Activated T-helper 1 cell treated with anti-CD3 and anti-CD28 coated beads, Interleukin-12 subunit alpha, Interleukin-12 subunit beta, Interleukin-2, Interleukin-4 antibody, amounts not matched to agents 30 ng/mL and 10 ng/mL and 1 ng/mL, durations not matched to agents 14 hours and 24 hours and 36 hours (primary cell): ENCODE measurements around the gene GTPBP3. TPM values are rescaled to one million over a fixed set of nuclear protein-coding genes. Genes with fewer than 3 reads are reported as not detected.
"Not testable (repeated sequence)": the region's sequence is repeated elsewhere in the genome, so short reads cannot be mapped to it uniquely, and the experiment has no call there.

Source experiments
- DNase-seq: peaks from one replicate; pipeline ENCODE4 v3.0.0; 2021; ENCODE audit warnings: low spot score
- H3K27ac Mint-ChIP-seq: one replicate; pipeline ENCODE4 v1.8.0; 2021; ENCODE audit warnings: mild to moderate bottlenecking, mixed read lengths
- H3K27me3 Mint-ChIP-seq: one replicate; pipeline ENCODE4 v1.8.0; 2022; ENCODE audit warnings: mild to moderate bottlenecking, moderate library complexity, mixed read lengths; ENCODE audit not compliant: insufficient read depth
- H3K36me3 Mint-ChIP-seq: one replicate; pipeline ENCODE4 v1.8.0; 2021; ENCODE audit warnings: low read depth, mixed read lengths
- H3K4me1 Mint-ChIP-seq: one replicate; pipeline ENCODE4 v1.8.0; 2021; ENCODE audit warnings: low read depth, mixed read lengths
- H3K4me3 Mint-ChIP-seq: one replicate; pipeline ENCODE4 v1.8.0; 2021; ENCODE audit warnings: mild to moderate bottlenecking, moderate library complexity, mixed read lengths
- H3K9me3 Mint-ChIP-seq: one replicate; pipeline ENCODE4 v1.8.0; 2021; ENCODE audit warnings: mixed read lengths
- intact Hi-C: fragments of 100-400 bp; cut with micrococcal nuclease; formaldehyde crosslinking; loops from one replicate; pipeline ENCODE4 v1.15.1; 2024
- total RNA-seq: library from RNA; stranded (reverse); gene quantifications from 2 replicates; pipeline ENCODE4 v1.2.3, GENCODE V29; 2022

GTPBP3 gene
- 64.2 and 72.0 TPM in 2 replicates for total RNA-seq

GRCh38 chr19:17336872-17337674, at the start of gene GTPBP3:
Gene GTPBP3, plus strand, starts transcription at chr19:17337553. Its CDS starts 59 bp downstream, at chr19:17337612.
- Mint-ChIP-seq H3K4me1 (peaks cover 21% of the 10 kb centered on the region), H3K27ac (peak within 1 kb of the TSS; percentile 88), H3K27me3 (peaks cover 2% of the 10 kb centered on the region), H3K36me3 (peaks cover 9% of the 10 kb centered on the region), H3K4me3 (peak within 1 kb of the TSS; percentile 87), H3K9me3 (no peaks in the 10 kb centered on the region)
- intact Hi-C loops, result loop anchor here (1.0 kb wide), 8 partner anchors 9 to 174 kb away; partner anchors contain the start of genes DDA1, MRPL34, OCEL1 and PGLS
- DNase-seq, result peak; percentile 95

GRCh38 chr19:17289489-17289888, 47.9 kb upstream of the GTPBP3 start:
- Mint-ChIP-seq H3K27ac (no peak overlapping the region), H3K4me3 (no peak overlapping the region), H3K4me1 (no peaks in the 10 kb centered on the region), H3K27me3 (no peaks in the 10 kb centered on the region), H3K36me3 (no peaks in the 10 kb centered on the region), H3K9me3 (no peaks in the 10 kb centered on the region)
- peak; percentile 22 for DNase-seq
- intact Hi-C loops, result no loop called here

GRCh38 chr19:17292301-17293074, 44.9 kb upstream of the GTPBP3 start:
- no peaks in the 10 kb centered on the region for H3K9me3 Mint-ChIP-seq
- H3K36me3 Mint-ChIP-seq, result peaks cover 2% of the 10 kb centered on the region
- no peaks in the 10 kb centered on the region for H3K27me3 Mint-ChIP-seq
- peak overlapping the region; percentile 85 for H3K4me3 Mint-ChIP-seq
- H3K4me1 Mint-ChIP-seq, result no peaks in the 10 kb centered on the region
- peak; percentile 69 for DNase-seq
- peak overlapping the region; percentile 87 for H3K27ac Mint-ChIP-seq
- intact Hi-C loops, result loop anchor here (1.0 to 5.0 kb wide), 8 partner anchors 10 to 174 kb away; partner anchors contain the start of genes BABAM1, GTPBP3, MRPL34 and NR2F6

- Mint-ChIP-seq H3K4me1 (no peaks in the 10 kb centered on the region), H3K27ac (no peak overlapping the region), H3K9me3 (no peaks in the 10 kb centered on the region), H3K27me3 (no peaks in the 10 kb centered on the region), H3K36me3 (peaks cover 2% of the 10 kb centered on the region), H3K4me3 (no peak overlapping the region)
- no peak for DNase-seq
- intact Hi-C loops, result loop anchor here (1.0 to 5.0 kb wide), 2 partner anchors 46 to 126 kb away; partner anchors contain the start of gene NR2F6
These were observed 43.7 kb upstream of the GTPBP3 start for GRCh38 chr19:17293605-17294004.

- Mint-ChIP-seq H3K9me3 (no peaks in the 10 kb centered on the region), H3K27me3 (no peaks in the 10 kb centered on the region), H3K36me3 (peaks cover 2% of the 10 kb centered on the region), H3K27ac (no peak overlapping the region), H3K4me3 (no peak overlapping the region), H3K4me1 (no peaks in the 10 kb centered on the region)
- DNase-seq, result peak; percentile 37
- intact Hi-C loops, result loop anchor here (5.0 kb wide), 1 partner anchor 47 kb away; the partner anchor contains the start of gene NR2F6
These were observed 43.1 kb upstream of the GTPBP3 start for GRCh38 chr19:17294051-17294891.

GRCh38 chr19:17295551-17295950, 41.8 kb upstream of the GTPBP3 start:
- H3K4me3 Mint-ChIP-seq, H3K27me3 Mint-ChIP-seq, H3K36me3 Mint-ChIP-seq, intact Hi-C loops, H3K27ac Mint-ChIP-seq, DNase-seq, H3K4me1 Mint-ChIP-seq, H3K9me3 Mint-ChIP-seq: not testable (repeated sequence)

- intact Hi-C loops, result no loop called here
- no peaks in the 10 kb centered on the region for H3K27me3 Mint-ChIP-seq
- H3K27ac Mint-ChIP-seq, result no peak overlapping the region
- no peaks in the 10 kb centered on the region for H3K9me3 Mint-ChIP-seq
- no peaks in the 10 kb centered on the region for H3K4me1 Mint-ChIP-seq
- peaks cover 2% of the 10 kb centered on the region for H3K36me3 Mint-ChIP-seq
- no peak overlapping the region for H3K4me3 Mint-ChIP-seq
- DNase-seq, result no peak
These were observed 41.1 kb upstream of the GTPBP3 start for GRCh38 chr19:17296273-17296672.

- H3K4me3 Mint-ChIP-seq, result no peak overlapping the region
- H3K9me3 Mint-ChIP-seq, result no peaks in the 10 kb centered on the region
- DNase-seq, result no peak
- peaks cover 2% of the 10 kb centered on the region for H3K4me1 Mint-ChIP-seq
- peaks cover 2% of the 10 kb centered on the region for H3K36me3 Mint-ChIP-seq
- intact Hi-C loops, result no loop called here
- H3K27ac Mint-ChIP-seq, result no peak overlapping the region
- H3K27me3 Mint-ChIP-seq, result no peaks in the 10 kb centered on the region
These were observed 40.4 kb upstream of the GTPBP3 start for GRCh38 chr19:17296976-17297375.

GRCh38 chr19:17300992-17301619, 36.2 kb upstream of the GTPBP3 start:
- intact Hi-C loops, result loop anchor here (10.0 kb wide), 1 partner anchor 254 kb away; the partner anchor contains the start of gene COLGALT1
- peaks cover 23% of the 10 kb centered on the region for H3K4me1 Mint-ChIP-seq
- H3K36me3 Mint-ChIP-seq, result peaks cover 2% of the 10 kb centered on the region
- no peak overlapping the region for H3K27ac Mint-ChIP-seq
- DNase-seq, result no peak
- no peaks in the 10 kb centered on the region for H3K27me3 Mint-ChIP-seq
- H3K4me3 Mint-ChIP-seq, result peak overlapping the region; percentile 64
- no peaks in the 10 kb centered on the region for H3K9me3 Mint-ChIP-seq

GRCh38 chr19:17302391-17303166, 34.8 kb upstream of the GTPBP3 start:
- no peak for DNase-seq
- peaks cover 29% of the 10 kb centered on the region for H3K4me1 Mint-ChIP-seq
- no peaks in the 10 kb centered on the region for H3K9me3 Mint-ChIP-seq
- intact Hi-C loops, result loop anchor here (1.0 to 10.0 kb wide), 2 partner anchors 20 to 252 kb away; partner anchors contain the start of gene COLGALT1
- H3K27me3 Mint-ChIP-seq, result no peaks in the 10 kb centered on the region
- peaks cover 1% of the 10 kb centered on the region for H3K36me3 Mint-ChIP-seq
- no peak overlapping the region for H3K27ac Mint-ChIP-seq
- peak overlapping the region; percentile 66 for H3K4me3 Mint-ChIP-seq

GRCh38 chr19:17303167-17303939, 34.0 kb upstream of the GTPBP3 start, which contains the start of gene ABHD8:
Gene ABHD8, minus strand, starts transcription at chr19:17303425. Its CDS starts 1,809 bp downstream, at chr19:17301616.
- DNase-seq, result peak; percentile 94
- peaks cover 4% of the 10 kb centered on the region for H3K36me3 Mint-ChIP-seq
- H3K27me3 Mint-ChIP-seq, result no peaks in the 10 kb centered on the region
- peaks cover 33% of the 10 kb centered on the region for H3K4me1 Mint-ChIP-seq
- H3K9me3 Mint-ChIP-seq, result no peaks in the 10 kb centered on the region
- peak within 1 kb of the TSS; percentile 90 for H3K4me3 Mint-ChIP-seq
- intact Hi-C loops, result loop anchor here (1.0 to 10.0 kb wide), 2 partner anchors 21 to 251 kb away; partner anchors contain the start of gene COLGALT1
- H3K27ac Mint-ChIP-seq, result peak within 1 kb of the TSS; percentile 65
